RPMI7951 (cell line): ENCODE measurements around the gene KHDC1. TPM values are rescaled to one million over a fixed set of nuclear protein-coding genes. Genes with fewer than 3 reads are reported as not detected.
A peak's percentile ranks its signal among the peaks of the same experiment; 100 is the strongest.
"Not testable (repeated sequence)": the region's sequence is repeated elsewhere in the genome, so short reads cannot be mapped to it uniquely, and the experiment has no call there.

Source experiments
- DNase-seq: peaks from one replicate; pipeline ENCODE4 v3.0.0-alpha.2; 2012; ENCODE audit warnings: low read depth
- total RNA-seq: library from RNA; depleted of rRNA; stranded (reverse); fragments of >200 nt; shearing (Covaris generic); gene quantifications from 2 replicates; pipeline ENCODE4 v1.2.3, GENCODE V29; 2014

Gene KHDC1
- total RNA-seq, 1 experiment from 2014 or later: 0.60 TPM

DNA sequence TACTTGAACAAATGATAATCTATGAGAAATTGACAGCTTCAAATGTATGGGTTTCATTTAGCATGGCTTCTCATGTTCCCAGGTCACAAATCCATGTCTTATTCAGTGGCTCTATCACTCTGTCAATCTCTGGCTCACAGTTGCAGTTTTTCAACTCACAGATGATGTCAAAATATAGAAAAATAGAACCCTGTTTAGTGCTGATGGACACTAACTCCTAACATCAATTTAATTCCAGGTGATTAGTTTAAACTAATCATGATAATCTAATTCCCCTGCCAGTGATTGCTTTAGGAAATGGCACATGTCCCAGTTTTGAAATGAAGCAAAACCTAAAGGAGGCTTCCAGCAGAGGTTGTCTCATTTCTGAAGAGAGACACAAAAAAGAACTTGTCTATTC, 13.0 kb downstream of the KHDC1 start:
- DNase-seq: no peak

DNA sequence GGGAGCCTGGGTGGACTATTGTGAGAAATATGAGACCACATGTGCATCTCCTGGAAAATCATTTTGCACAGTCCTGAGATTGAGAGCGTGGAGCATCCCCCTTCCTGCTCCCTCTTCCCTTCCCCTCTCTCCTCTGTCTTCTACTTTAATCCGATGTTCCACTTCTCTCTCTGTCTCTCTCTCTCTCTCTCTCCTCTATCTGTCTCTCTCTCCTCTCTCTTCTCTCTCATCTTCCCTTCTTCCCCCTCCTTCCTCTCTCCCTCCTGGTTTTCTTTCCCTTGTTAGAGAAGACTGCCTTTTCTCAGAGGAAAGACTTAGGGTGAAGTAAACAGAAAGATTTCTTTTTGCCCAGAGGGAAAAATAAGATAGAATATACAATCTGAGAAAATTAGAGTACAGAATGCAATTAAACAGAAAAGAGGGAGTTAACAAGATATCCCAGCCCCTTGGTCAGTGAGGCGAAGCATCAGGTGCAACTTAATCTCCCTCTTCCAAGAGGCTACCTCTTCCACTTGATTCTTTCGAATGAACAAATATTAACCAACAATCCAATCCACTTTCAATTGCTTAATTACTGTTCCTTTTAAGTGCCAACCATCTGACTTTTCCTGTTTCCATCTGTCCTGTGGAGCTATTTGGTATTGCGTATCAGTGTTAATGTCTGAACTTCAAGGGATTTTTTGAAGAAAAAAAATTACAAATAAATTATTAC, 14.6 kb downstream of the KHDC1 start:
- DNase-seq: no peak

GRCh38 chr6:73242001-73242400, 21.0 kb downstream of the KHDC1 start:
- no peak for DNase-seq

GRCh38 chr6:73240730-73241129, 22.3 kb downstream of the KHDC1 start:
- no peak for DNase-seq

- peak; percentile 32 for DNase-seq
These were observed 26.7 kb downstream of the KHDC1 start for GRCh38 chr6:73236144-73236750.

- DNase-seq: peak; percentile 35
These were observed 28.3 kb downstream of the KHDC1 start for GRCh38 chr6:73234733-73235132.

DNA sequence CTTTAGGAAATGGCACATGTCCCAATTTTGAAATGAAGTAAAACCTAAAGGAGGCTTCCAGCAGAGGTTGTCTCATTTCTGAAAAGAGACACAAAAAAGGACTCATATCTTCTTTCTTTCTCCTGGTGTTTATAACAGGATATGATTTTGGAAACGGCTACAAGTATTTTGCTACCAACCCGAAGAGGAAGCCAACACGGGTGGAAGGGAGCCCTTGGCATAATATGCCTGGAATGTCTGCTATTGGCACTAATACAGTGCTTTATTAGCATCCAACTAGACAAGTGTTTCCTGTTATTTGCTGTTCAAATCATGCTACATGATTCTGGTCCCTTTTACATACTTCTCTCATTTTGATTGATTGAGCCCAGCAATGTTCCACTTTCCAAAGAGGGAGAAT, 29.0 kb downstream of the KHDC1 start:
- DNase-seq: not testable (repeated sequence)

DNA sequence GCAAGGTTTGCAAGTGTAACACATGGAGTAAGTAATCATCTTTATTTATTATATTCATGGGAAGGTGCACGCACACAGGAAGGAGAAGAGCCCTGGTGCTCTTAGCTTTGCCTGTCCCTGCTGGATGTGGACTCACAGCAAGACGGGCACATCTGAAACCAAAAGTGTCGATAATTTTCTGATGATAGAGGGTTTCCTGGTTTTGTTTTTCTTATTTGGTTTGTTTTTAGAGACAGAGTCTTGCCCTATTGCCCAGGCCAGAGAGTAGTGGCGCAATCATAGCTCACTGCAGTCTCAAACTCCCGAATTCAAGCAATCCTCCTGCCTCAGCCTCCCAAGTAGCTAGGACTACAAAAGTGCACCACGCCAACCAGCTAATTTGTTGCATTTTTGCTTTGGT, 29.9 kb downstream of the KHDC1 start:
- no peak for DNase-seq

GRCh38 chr6:73231986-73232391, 31.0 kb downstream of the KHDC1 start:
- no peak for DNase-seq

GRCh38 chr6:73227606-73228255, 35.3 kb downstream of the KHDC1 start:
- DNase-seq: no peak

DNA sequence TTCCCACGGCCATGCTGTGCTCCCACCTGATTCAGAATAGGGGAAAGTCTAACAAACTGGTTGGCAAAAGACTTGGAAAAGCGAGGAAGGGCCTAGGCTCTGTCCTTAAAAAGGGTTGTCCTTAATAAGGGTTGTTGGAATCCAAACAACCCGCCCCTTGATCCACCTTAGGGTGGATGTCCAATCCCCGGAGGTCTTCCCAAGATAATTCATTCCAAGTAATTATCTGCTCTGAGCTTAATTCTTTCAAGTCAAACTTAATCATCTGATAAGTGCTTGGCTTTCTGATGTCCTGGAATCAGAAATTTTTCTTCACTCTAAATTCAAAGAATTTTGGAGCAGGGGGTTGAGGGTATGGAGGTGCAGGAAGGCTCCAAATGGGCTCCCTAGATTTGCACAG, 37.6 kb downstream of the KHDC1 start, which contains the start of gene KHDC1L:
KHDC1L (minus strand) TSS at position 101 of the 400 bp plus-strand sequence; CDS start at position 13, 88 bp downstream.
- no peak for DNase-seq

- DNase-seq: no peak
These were observed 46.1 kb downstream of the KHDC1 start for GRCh38 chr6:73216859-73217258.

GRCh38 chr6:73209117-73209516, 53.9 kb downstream of the KHDC1 start:
- DNase-seq: no peak

DNA sequence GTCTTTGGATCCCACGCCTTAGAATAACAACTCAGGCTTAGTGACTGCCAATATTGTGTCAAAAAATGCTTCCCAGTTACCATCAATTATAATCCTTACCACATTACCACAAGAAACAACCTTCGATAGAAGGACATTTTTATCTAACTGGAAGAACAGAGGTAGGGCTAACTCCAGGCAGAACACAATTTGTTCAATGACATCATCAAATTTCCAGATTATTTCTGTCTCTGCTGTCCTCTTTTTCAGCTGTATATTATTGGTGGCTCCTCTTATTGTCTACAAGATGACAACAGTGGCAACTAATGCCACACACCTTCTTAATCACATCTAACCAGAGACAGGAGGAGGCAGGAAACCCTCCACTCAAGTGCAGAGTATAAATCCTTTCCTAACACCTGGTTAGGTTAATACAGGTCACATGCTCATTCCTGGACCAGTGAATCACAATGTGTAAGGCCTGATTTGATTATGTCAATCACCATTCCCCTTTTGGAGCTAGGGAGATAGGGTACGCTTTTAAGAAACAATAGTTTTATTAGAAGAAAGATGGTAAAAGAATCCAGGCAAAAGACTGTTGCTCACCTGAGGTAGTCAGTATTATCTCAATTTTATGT, 55.7 kb downstream of the KHDC1 start:
- no peak for DNase-seq

DNA sequence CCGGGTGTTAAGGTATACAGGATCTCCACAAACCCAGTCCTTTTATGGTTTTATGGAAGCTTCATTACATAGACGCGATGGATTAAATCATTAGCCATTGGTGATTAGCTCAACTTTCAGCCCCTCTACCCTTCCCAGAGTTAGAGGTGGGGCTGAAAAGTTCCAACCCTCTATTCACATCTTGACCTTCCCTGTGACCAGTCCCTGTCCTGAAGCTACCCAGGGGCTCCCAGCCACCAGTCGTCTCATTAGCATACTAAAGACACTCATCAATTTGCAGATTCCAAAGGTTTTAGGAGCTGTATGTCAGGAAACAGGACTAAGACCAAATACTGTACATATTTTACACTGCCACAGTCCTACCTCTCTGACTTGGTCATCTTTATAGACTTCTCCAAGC, 58.7 kb downstream of the KHDC1 start:
- DNase-seq: no peak

GRCh38 chr6:73203098-73203497, 59.9 kb downstream of the KHDC1 start:
- DNase-seq: no peak

- DNase-seq: no peak
These were observed 62.3 kb downstream of the KHDC1 start for GRCh38 chr6:73200735-73201134.

DNA sequence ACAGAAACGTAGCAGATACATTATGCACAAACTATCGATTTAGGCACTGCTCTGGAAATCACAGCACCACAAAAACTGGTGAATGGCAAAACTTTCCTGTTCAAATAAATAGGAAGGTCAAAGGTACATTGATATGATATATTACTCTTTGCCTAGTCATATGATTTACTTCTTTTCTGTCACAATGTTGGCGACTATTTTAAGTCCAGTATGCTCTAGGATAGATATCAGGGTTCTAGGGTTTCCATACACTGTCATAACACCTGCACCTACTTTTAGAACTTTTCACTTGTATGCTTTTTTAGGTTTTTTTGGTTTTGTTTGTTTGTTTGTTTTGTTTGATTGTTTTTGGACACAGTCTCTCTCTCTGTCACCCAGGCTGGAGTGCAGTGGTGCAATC, 62.7 kb downstream of the KHDC1 start:
- no peak for DNase-seq

- no peak for DNase-seq
These were observed 68.3 kb downstream of the KHDC1 start for GRCh38 chr6:73194744-73195143.

- not testable (repeated sequence) for DNase-seq
These were observed 69.7 kb downstream of the KHDC1 start for GRCh38 chr6:73193302-73193701.
